ENCODE data around the gene ATP6V1C2. TPM values are rescaled to one million over a fixed set of nuclear protein-coding genes. Genes with fewer than 3 reads are reported as not detected.

Gene ATP6V1C2
- total RNA-seq, 4 donors from 2014 or later = 130 to 418 (median 211) TPM

DNA sequence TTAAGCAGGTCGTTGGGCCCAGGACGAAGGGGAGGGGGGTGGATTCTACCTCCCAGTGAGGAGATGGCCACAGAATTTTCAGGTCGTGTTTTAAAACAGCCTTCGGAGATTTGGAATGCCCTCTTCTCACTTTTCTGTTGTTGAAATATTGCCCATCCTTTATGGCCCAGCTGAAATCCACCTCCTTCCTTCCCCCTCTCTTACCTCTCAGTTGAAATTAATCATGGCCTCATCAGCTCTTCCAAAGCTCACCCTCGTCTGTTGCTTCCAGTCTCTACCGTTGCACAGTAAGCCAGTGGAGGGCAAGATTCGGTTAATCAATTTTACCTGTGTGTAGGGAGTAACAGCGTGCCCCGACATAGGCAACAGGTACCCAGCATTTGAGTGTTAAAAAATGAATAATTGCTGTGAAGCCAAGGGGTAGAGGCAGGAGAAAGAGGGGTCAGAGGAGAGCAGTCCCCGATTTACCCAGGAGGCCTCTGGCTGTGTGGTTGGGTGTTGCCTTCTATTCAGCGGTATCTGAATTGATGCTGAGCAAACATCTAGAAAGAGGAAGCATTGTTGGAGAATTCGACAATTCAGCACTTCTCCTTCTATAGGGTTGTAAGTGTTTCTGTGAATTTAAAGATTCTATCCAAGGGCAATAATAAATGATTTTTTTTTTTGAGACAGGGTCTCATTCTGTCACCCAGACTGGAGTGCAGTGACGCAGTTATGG is 99.7 kb downstream of the ATP6V1C2 start:
- peak in 1 of 2 donors; percentile 61 for DNase-seq (ENCODE audit: low spot score in 2 of 2)
- TF ChIP-seq, protein P1, sequence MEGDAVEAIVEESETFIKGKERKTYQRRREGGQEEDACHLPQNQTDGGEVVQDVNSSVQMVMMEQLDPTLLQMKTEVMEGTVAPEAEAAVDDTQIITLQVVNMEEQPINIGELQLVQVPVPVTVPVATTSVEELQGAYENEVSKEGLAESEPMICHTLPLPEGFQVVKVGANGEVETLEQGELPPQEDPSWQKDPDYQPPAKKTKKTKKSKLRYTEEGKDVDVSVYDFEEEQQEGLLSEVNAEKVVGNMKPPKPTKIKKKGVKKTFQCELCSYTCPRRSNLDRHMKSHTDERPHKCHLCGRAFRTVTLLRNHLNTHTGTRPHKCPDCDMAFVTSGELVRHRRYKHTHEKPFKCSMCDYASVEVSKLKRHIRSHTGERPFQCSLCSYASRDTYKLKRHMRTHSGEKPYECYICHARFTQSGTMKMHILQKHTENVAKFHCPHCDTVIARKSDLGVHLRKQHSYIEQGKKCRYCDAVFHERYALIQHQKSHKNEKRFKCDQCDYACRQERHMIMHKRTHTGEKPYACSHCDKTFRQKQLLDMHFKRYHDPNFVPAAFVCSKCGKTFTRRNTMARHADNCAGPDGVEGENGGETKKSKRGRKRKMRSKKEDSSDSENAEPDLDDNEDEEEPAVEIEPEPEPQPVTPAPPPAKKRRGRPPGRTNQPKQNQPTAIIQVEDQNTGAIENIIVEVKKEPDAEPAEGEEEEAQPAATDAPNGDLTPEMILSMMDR (IDR thresholded peaks at IDR 0.05) = no peak
- no peak for TF ChIP-seq POLR2A (IDR thresholded peaks at IDR 0.05)
- 83 to 85% methylated on average over 13 of the region's 13 CpGs for WGBS, 2 donors
- intact Hi-C loops (cut with DNase I; ENCODE audit: low total_unique reads) = no loop called here
- no peak overlapping the region for H3K4me3 ChIP-seq (ENCODE audit: low read depth, poor library complexity, severe bottlenecking)

DNA sequence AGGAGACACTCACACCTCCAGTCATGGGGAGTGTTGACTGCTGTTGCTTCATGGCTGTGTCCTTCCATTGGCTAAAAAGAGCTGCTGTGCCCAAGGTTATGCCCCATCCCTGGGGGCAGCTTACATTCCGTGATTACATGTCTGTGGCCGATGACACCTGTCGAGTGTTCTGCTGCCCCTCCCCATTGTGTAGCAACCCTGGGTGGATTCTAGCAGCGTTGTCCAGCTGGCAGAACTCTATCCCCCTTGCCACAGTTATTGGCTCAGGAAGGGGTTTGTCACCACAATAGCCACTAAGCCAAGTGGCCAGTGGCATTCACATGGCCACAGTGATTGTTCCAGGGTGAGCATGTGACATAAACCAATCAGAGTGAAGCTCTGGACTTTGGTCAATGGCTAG is 102.8 kb downstream of the ATP6V1C2 start:
- intact Hi-C loops (cut with DNase I; ENCODE audit: low total_unique reads) = no loop called here
- WGBS, 2 donors = 85 to 86% methylated on average over 3 to 4 of the region's 4 CpGs
- no peak overlapping the region for H3K4me3 ChIP-seq (ENCODE audit: low read depth, poor library complexity, severe bottlenecking)
- DNase-seq (ENCODE audit: low spot score in 2 of 2) = peak in 1 of 2 donors; percentile 18
- TF ChIP-seq, protein P1 (IDR thresholded peaks at IDR 0.05) = no peak
- TF ChIP-seq POLR2A (IDR thresholded peaks at IDR 0.05) = no peak

- H3K4me3 ChIP-seq (ENCODE audit: low read depth, poor library complexity, severe bottlenecking) = no peak overlapping the region
- WGBS, 2 donors = 68 to 71% methylated on average over 8 of the region's 8 CpGs
- intact Hi-C loops (cut with DNase I; ENCODE audit: low total_unique reads) = no loop called here
- TF ChIP-seq, protein P1 (IDR thresholded peaks at IDR 0.05) = no peak
- no peak for TF ChIP-seq POLR2A (IDR thresholded peaks at IDR 0.05)
- no peak for DNase-seq (ENCODE audit: low spot score in 2 of 2)
Measured at GRCh38 chr2:10826026-10826425, 104.6 kb downstream of the ATP6V1C2 start.

DNA sequence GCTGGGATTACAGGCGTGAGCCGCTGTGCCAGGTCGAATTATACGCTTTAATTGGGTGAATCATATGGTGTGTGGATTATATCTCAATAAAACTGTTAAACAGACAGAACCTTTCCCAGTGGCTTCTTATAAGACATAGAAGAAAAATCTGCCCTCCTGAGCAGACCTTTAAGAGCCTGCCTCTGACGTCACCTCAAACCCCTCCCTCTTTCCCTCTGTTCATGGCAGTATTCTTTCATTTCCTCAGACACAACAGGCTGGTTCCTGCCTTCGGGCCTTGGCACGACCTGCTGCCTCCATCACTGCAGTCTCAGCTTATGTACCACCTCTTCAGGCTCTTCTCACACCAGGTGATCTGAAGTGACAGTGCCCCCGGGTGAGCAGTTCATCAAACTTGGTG is 105.2 kb downstream of the ATP6V1C2 start:
- WGBS, 2 donors = 75% methylated on average over 8 of the region's 8 CpGs

DNA sequence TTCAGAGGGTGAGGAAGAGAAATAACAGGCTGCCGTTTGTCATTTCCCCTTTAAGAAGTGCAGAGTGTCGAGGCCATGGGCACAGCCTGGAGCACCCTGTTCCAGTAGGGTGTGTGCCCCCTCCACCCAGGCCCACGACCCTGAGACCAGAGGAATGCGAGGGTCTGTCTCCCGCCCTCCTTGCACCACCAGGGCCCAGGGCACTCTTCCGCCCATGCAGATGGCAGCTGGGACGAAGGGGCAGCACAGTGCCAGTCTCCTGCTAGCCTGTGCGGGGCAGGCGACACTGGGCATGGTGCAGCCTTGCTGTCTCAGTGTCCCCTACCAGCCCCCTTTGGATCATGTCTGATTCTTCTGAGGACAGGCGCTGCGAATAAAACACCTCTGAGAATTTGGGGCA is 106.9 kb downstream of the ATP6V1C2 start:
- TF ChIP-seq POLR2A (IDR thresholded peaks at IDR 0.05) = no peak
- TF ChIP-seq, protein P1 (IDR thresholded peaks at IDR 0.05) = no peak
- 64 to 72% methylated on average over 8 to 11 of the region's 11 CpGs for WGBS, 2 donors
- DNase-seq (ENCODE audit: low spot score in 2 of 2) = no peak
- intact Hi-C loops (cut with DNase I; ENCODE audit: low total_unique reads) = no loop called here
- no peak overlapping the region for H3K4me3 ChIP-seq (ENCODE audit: low read depth, poor library complexity, severe bottlenecking)

More for the DNA sequence above, 105.2 kb downstream of the ATP6V1C2 start:
- intact Hi-C loops (cut with DNase I; ENCODE audit: low total_unique reads) = no loop called here
- DNase-seq (ENCODE audit: low spot score in 2 of 2) = no peak
- no peak for TF ChIP-seq POLR2A (IDR thresholded peaks at IDR 0.05)
- TF ChIP-seq, protein P1 (IDR thresholded peaks at IDR 0.05) = no peak
- no peak overlapping the region for H3K4me3 ChIP-seq (ENCODE audit: low read depth, poor library complexity, severe bottlenecking)

DNA sequence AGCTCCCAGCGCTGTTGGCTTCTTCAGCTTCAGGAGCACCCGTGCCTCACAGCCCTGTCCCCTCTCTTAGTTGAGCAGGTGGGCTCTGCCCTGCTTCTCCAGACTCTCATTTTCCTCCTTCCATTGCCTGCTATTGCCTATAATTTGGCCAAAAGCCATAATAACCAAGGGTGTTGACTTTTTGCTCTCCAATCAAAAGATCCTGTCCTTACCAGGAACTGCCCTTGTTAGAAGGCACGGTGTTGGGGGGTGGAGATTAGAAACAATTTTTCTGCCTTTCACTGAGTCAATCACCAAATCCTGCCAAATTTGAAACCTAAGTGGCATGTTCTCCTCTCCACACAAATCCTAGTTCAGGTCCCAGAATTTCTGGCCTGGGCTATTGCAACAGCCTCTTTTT is 107.9 kb downstream of the ATP6V1C2 start:
- no peak overlapping the region for H3K4me3 ChIP-seq (ENCODE audit: low read depth, poor library complexity, severe bottlenecking)
- TF ChIP-seq, protein P1 (IDR thresholded peaks at IDR 0.05) = no peak
- TF ChIP-seq POLR2A (IDR thresholded peaks at IDR 0.05) = no peak
- 49 to 60% methylated on average over 3 of the region's 3 CpGs for WGBS, 2 donors
- no peak for DNase-seq (ENCODE audit: low spot score in 2 of 2)
- intact Hi-C loops (cut with DNase I; ENCODE audit: low total_unique reads) = no loop called here

Measured in lower leg skin (tissue), 4 donors.